Neural crest cell (in vitro differentiated cells): ENCODE results near the gene PDE11A. TPM values are rescaled to one million over a fixed set of nuclear protein-coding genes. Genes with fewer than 3 reads are reported as not detected.
"Not testable (repeated sequence)": the region's sequence is repeated elsewhere in the genome, so short reads cannot be mapped to it uniquely, and the experiment has no call there.

Experiments used
- DNase-seq: peaks from one replicate; pipeline ENCODE4 v3.0.0; 2021; ENCODE audit warnings: low read depth, mixed read lengths, low spot score
- H3K27ac Mint-ChIP-seq: one replicate; pipeline ENCODE4 v1.8.0; 2021; ENCODE audit warnings: mild to moderate bottlenecking, mixed read lengths; ENCODE audit not compliant: unreplicated experiment
- H3K27me3 Mint-ChIP-seq: 2 replicates; pipeline ENCODE4 v1.8.0; 2021; ENCODE audit warnings: low read depth, mild to moderate bottlenecking, mixed read lengths
- H3K36me3 Mint-ChIP-seq: 2 replicates; pipeline ENCODE4 v1.8.0; 2021; ENCODE audit warnings: low read depth, mild to moderate bottlenecking, mixed read lengths
- H3K4me1 Mint-ChIP-seq: 2 replicates; pipeline ENCODE4 v1.8.0; 2021; ENCODE audit warnings: mixed read lengths
- H3K4me3 Mint-ChIP-seq: one replicate; pipeline ENCODE4 v1.8.0; 2021; ENCODE audit warnings: mild to moderate bottlenecking, mixed read lengths
- H3K9me3 Mint-ChIP-seq: 2 replicates; pipeline ENCODE4 v1.8.0; 2021; ENCODE audit warnings: mixed read lengths
- total RNA-seq: library from RNA; stranded (reverse); gene quantifications from 2 replicates; pipeline ENCODE4 v1.2.1, GENCODE V29; 2021
- TF ChIP-seq, protein P1 (sequence below): fragments of 200-600 bp; sonication (generic); conservative IDR thresholded peaks from 2 replicates; pipeline ENCODE4 v1.5.0; 2021; ENCODE audit warnings: antibody characterized with exemption, mild to moderate bottlenecking

Gene PDE11A
- total RNA-seq, 1 donor from 2014 or later: 0.28 TPM

DNA sequence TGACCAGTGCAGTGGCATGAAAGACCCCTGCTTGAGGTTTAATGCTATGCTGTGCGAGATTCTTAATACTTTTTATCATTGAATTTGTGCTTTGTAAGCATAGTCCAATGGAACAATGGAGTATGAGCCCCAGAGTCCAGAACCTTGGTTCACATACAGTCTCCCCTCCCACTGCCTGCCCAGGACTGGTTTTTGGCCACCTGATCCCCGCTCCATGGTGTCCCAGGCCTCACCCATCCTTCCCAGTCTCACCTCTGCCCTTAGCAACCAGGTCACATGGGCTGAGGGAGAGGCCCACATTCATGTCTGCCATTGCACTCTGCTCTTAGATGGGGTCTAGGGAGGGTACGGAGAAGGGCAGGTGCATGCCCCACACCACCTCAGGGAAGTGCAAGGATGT lies 6.3 kb downstream of the PDE11A start:
- TF ChIP-seq, protein P1, sequence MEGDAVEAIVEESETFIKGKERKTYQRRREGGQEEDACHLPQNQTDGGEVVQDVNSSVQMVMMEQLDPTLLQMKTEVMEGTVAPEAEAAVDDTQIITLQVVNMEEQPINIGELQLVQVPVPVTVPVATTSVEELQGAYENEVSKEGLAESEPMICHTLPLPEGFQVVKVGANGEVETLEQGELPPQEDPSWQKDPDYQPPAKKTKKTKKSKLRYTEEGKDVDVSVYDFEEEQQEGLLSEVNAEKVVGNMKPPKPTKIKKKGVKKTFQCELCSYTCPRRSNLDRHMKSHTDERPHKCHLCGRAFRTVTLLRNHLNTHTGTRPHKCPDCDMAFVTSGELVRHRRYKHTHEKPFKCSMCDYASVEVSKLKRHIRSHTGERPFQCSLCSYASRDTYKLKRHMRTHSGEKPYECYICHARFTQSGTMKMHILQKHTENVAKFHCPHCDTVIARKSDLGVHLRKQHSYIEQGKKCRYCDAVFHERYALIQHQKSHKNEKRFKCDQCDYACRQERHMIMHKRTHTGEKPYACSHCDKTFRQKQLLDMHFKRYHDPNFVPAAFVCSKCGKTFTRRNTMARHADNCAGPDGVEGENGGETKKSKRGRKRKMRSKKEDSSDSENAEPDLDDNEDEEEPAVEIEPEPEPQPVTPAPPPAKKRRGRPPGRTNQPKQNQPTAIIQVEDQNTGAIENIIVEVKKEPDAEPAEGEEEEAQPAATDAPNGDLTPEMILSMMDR: no peak
- peaks cover 33% of the 10 kb centered on the region for H3K27me3 Mint-ChIP-seq
- no peak overlapping the region for H3K4me3 Mint-ChIP-seq
- no peaks in the 10 kb centered on the region for H3K9me3 Mint-ChIP-seq
- no peaks in the 10 kb centered on the region for H3K4me1 Mint-ChIP-seq
- no peak for DNase-seq
- H3K36me3 Mint-ChIP-seq: no peaks in the 10 kb centered on the region
- no peak overlapping the region for H3K27ac Mint-ChIP-seq

DNA sequence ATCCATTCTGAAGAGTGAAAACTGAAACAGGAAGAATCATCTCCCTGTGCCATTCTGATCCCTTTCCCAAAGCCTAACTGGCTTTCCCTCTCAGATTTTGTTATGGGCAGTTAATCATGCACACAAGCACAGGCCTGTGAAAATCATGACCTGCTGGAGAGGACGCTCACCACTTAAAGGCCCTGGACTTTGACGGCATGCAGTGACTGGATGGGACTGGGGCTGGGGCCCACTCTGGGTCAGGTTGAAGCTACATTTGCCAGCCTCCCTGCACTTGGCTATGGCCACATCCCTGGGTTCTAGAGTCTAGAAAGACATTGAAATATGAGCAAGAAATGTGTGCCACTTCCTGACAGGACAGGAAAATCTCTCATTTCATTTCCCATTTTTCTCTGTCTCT lies 12.9 kb downstream of the PDE11A start:
- no peaks in the 10 kb centered on the region for H3K4me1 Mint-ChIP-seq
- H3K36me3 Mint-ChIP-seq: no peaks in the 10 kb centered on the region
- peaks cover 3% of the 10 kb centered on the region for H3K27me3 Mint-ChIP-seq
- no peak overlapping the region for H3K27ac Mint-ChIP-seq
- H3K4me3 Mint-ChIP-seq: no peak overlapping the region
- H3K9me3 Mint-ChIP-seq: no peaks in the 10 kb centered on the region
- TF ChIP-seq, protein P1: no peak
- DNase-seq: no peak

DNA sequence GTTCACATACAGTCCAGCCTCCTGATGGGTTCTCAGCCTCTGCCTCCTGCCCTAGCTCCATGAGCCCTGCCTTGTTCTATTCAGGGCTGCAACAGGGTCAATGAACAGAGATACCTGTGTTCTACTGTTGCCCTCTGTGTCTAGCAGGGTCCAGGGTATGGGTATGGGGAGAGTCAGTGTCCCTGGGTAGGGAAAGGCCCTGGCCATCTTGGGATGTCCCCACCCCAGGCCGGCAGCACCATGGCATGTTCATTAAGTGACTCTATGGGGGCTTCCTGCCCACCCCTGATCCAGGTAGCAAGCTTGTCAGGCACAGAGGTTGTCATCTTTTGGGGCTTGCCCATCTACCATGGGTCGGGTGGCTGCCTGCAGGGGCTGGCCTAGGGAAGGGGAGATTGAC lies 13.5 kb downstream of the PDE11A start:
- no peak overlapping the region for H3K27ac Mint-ChIP-seq
- DNase-seq: no peak
- H3K4me1 Mint-ChIP-seq: no peaks in the 10 kb centered on the region
- H3K36me3 Mint-ChIP-seq: no peaks in the 10 kb centered on the region
- H3K4me3 Mint-ChIP-seq: no peak overlapping the region
- peaks cover 6% of the 10 kb centered on the region for H3K27me3 Mint-ChIP-seq
- no peaks in the 10 kb centered on the region for H3K9me3 Mint-ChIP-seq
- TF ChIP-seq, protein P1: no peak

DNA sequence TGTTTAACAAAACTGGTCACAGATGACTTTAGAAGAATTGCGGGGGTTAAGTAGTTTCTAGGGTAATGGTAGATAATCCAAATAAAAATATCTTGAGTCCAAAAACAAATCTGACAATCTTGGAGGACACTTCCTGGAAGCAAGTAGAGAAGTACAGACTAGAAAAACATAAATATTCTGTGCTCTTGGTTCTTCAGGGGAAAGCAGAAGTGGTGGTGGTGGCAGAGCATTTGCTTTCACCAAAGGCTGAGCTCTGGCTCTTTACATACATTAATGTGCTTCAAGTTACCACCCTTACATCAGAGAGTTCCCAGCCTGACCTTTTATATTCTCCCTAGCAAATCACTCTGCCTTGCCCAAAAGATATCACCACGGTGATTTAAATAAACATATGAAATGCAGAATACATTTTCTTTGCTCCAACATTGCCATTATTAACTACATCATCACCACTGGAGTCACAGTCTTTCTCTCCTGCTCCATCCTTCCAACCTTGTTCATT lies 15.3 kb downstream of the PDE11A start:
- TF ChIP-seq, protein P1: no peak
- DNase-seq: no peak
- Mint-ChIP-seq H3K36me3 (no peaks in the 10 kb centered on the region), H3K9me3 (no peaks in the 10 kb centered on the region), H3K4me1 (no peaks in the 10 kb centered on the region), H3K27me3 (peaks cover 7% of the 10 kb centered on the region), H3K4me3 (no peak overlapping the region), H3K27ac (no peak overlapping the region)

DNA sequence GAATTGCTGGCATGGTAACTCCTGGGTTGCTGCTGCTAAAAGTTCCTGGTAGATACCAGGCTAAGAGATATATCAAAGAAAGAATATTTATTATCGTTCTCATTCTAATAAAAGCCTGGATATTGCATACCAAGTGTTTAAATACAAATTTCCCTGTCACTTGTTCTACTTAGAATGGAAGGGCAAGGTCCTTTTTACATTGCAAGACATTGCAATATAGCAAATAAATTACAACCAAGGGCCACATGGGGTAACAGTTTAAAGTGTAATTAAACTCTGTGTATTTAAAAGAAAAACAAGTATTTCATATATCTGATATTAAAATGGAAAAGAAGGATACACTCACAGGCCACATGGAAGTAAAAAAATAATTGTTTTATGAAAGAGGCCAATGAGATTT lies 16.2 kb downstream of the PDE11A start:
- Mint-ChIP-seq H3K4me3 (no peak overlapping the region), H3K27ac (no peak overlapping the region), H3K4me1 (no peaks in the 10 kb centered on the region), H3K36me3 (no peaks in the 10 kb centered on the region), H3K9me3 (no peaks in the 10 kb centered on the region), H3K27me3 (peaks cover 10% of the 10 kb centered on the region)
- no peak for DNase-seq
- TF ChIP-seq, protein P1: no peak

DNA sequence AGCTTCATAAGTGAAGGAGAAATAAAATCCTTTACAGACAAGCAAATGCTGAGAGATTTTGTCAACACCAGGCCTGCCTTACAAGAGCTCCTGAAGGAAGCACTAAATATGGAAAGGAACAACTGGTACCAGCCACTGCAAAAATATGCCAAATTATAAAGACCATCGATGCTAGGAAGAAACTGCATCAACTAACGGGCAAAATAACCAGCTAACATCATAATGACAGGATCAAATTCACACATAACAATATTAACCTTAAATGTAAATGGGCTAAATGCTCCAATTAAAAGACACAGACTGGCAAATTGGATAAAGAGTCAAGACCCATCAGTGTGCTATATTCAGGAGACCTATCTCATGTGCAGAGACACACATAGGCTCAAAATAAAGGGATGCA lies 21.3 kb downstream of the PDE11A start:
- H3K4me1 Mint-ChIP-seq, DNase-seq, H3K9me3 Mint-ChIP-seq, H3K4me3 Mint-ChIP-seq, H3K36me3 Mint-ChIP-seq, H3K27ac Mint-ChIP-seq: not testable (repeated sequence)
- peaks cover 18% of the 10 kb centered on the region for H3K27me3 Mint-ChIP-seq
